GM20431 (cell line): ENCODE measurements around the gene OR7A17.

ENCODE experiments used
- in situ Hi-C: fragments of 300-500 bp; cut with MseI, MboI; formaldehyde crosslinking; loops from one replicate; pipeline ENCODE4 v1.15.0; 2020; ENCODE audit warnings: low sequenced_read_pairs; ENCODE audit not compliant: unreplicated experiment

The OR7A17 gene

GRCh38 chr19:14886032-14886431, at the start of gene OR7A17:
TSS of gene OR7A17 (minus strand) at chr19:14886132. CDS start at chr19:14881355, 4,777 bp downstream.
- in situ Hi-C loops, result no loop called here

GRCh38 chr19:14933506-14933905, 47.6 kb upstream of the OR7A17 start:
- in situ Hi-C loops, result no loop called here

- in situ Hi-C loops, result no loop called here
These were observed 30.9 kb upstream of the OR7A17 start for GRCh38 chr19:14916848-14917247.

GRCh38 chr19:14915116-14915515, 29.2 kb upstream of the OR7A17 start:
- in situ Hi-C loops, result no loop called here

GRCh38 chr19:14906711-14907110, 20.8 kb upstream of the OR7A17 start:
- in situ Hi-C loops, result no loop called here

- in situ Hi-C loops, result no loop called here
These were observed 15.8 kb upstream of the OR7A17 start for GRCh38 chr19:14901675-14902260.

- in situ Hi-C loops, result no loop called here
These were observed 4.9 kb upstream of the OR7A17 start for GRCh38 chr19:14890643-14891379.

GRCh38 chr19:14889994-14890642, 4.2 kb upstream of the OR7A17 start:
- in situ Hi-C loops, result no loop called here

- in situ Hi-C loops, result loop anchor here (25.0 kb wide), 1 partner anchor 309 kb away; the partner anchor contains the start of gene NDUFB7
These were observed 14.2 kb downstream of the OR7A17 start for GRCh38 chr19:14871619-14872230.

GRCh38 chr19:14868497-14868896, 17.4 kb downstream of the OR7A17 start:
- in situ Hi-C loops, result loop anchor here (25.0 kb wide), 1 partner anchor 306 kb away; the partner anchor contains the start of gene NDUFB7

GRCh38 chr19:14848822-14849221, 37.1 kb downstream of the OR7A17 start, which contains the start of gene OR7A10:
TSS of gene OR7A10 (minus strand) at chr19:14848922. CDS start at chr19:14841877, 7,045 bp downstream.
- in situ Hi-C loops, result no loop called here

GRCh38 chr19:14843578-14843977, 42.4 kb downstream of the OR7A17 start:
- in situ Hi-C loops, result no loop called here

- in situ Hi-C loops, result no loop called here
These were observed 42.8 kb downstream of the OR7A17 start for GRCh38 chr19:14843169-14843568.

- in situ Hi-C loops, result no loop called here
These were observed 45.7 kb downstream of the OR7A17 start for GRCh38 chr19:14840206-14840605.

- in situ Hi-C loops, result no loop called here
These were observed 48.5 kb downstream of the OR7A17 start for GRCh38 chr19:14837391-14837790.

GRCh38 chr19:14835011-14835410, 50.9 kb downstream of the OR7A17 start, which contains the start of the genes OR7A5 and OR7C1:
TSS of gene OR7A5 (minus strand) at chr19:14835185. CDS start at chr19:14828241, 6,944 bp downstream.
TSS of gene OR7C1 (minus strand) at chr19:14835185. CDS start at chr19:14800136, 35,049 bp downstream.
- in situ Hi-C loops, result no loop called here

GRCh38 chr19:14830702-14831101, 55.2 kb downstream of the OR7A17 start:
- in situ Hi-C loops, result no loop called here
